ENCODE measurements around the gene TAPBP.

- TF ChIP-seq CTCF (IDR thresholded peaks at IDR 0.05) (no peak), POLR2AphosphoS5 (IDR thresholded peaks at IDR 0.05) (peak in 1 of 3 donors; percentile 61), POLR2A (IDR thresholded peaks at IDR 0.05) (no peak)
These were observed 6.7 kb upstream of the TAPBP start for GRCh38 chr6:33320315-33321181.

All from breast epithelium (tissue), 3 donors.